HL-60 (cell line): ENCODE measurements around the gene DEFB113.

Experiments
- CTCF ChIP-seq: IDR thresholded peaks from one replicate; pipeline ENCODE4 v1.5.1; 2011; ENCODE audit warnings: low read length, control low read depth, inconsistent platforms; ENCODE audit not compliant: insufficient read depth
- POLR2AphosphoS5 ChIP-seq: IDR thresholded peaks from 2 replicates; pipeline ENCODE4 v1.6.1; 2012; ENCODE audit warnings: low read depth
- SPI1 ChIP-seq: IDR thresholded peaks from 2 replicates; pipeline ENCODE4 v1.6.1; 2012; ENCODE audit warnings: low read depth, mild to moderate bottlenecking, borderline replicate concordance
- TF ChIP-seq, protein P1 (sequence below): IDR thresholded peaks from 2 replicates; pipeline ENCODE4 v1.6.1; 2012; ENCODE audit warnings: low read depth; ENCODE audit not compliant: insufficient replicate concordance

DNA sequence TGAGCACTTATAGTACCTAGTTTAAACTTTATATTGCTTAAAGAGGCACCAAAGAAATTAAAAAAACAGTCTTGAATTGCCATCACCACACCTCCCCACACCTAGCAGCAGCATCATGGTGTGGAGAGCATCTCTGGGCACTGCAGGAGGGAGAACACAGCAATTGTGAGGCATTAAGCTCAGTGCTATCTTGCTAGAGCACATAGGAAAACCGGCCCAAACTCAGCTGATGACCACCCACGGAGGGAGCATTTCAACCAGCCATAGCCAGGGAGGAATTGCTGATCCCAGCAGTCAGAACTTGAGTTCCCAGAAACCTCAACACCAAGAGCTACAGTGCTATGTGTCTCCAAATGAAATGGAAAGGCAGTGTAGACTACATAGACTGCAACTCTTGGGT lies 19.5 kb upstream of the DEFB113 start:
- no peak for TF ChIP-seq CTCF
- TF ChIP-seq, protein P1, sequence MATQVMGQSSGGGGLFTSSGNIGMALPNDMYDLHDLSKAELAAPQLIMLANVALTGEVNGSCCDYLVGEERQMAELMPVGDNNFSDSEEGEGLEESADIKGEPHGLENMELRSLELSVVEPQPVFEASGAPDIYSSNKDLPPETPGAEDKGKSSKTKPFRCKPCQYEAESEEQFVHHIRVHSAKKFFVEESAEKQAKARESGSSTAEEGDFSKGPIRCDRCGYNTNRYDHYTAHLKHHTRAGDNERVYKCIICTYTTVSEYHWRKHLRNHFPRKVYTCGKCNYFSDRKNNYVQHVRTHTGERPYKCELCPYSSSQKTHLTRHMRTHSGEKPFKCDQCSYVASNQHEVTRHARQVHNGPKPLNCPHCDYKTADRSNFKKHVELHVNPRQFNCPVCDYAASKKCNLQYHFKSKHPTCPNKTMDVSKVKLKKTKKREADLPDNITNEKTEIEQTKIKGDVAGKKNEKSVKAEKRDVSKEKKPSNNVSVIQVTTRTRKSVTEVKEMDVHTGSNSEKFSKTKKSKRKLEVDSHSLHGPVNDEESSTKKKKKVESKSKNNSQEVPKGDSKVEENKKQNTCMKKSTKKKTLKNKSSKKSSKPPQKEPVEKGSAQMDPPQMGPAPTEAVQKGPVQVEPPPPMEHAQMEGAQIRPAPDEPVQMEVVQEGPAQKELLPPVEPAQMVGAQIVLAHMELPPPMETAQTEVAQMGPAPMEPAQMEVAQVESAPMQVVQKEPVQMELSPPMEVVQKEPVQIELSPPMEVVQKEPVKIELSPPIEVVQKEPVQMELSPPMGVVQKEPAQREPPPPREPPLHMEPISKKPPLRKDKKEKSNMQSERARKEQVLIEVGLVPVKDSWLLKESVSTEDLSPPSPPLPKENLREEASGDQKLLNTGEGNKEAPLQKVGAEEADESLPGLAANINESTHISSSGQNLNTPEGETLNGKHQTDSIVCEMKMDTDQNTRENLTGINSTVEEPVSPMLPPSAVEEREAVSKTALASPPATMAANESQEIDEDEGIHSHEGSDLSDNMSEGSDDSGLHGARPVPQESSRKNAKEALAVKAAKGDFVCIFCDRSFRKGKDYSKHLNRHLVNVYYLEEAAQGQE: no peak
- TF ChIP-seq POLR2AphosphoS5: no peak
- TF ChIP-seq SPI1: no peak
